ENCODE measurements around the gene ASXL3. TPM values are rescaled to one million over a fixed set of nuclear protein-coding genes. Genes with fewer than 3 reads are reported as not detected.

The ASXL3 gene
- total and polyA plus RNA-seq, 7 donors, result 0.01 to 0.41 (median 0.15) TPM; not detected in 2

DNA sequence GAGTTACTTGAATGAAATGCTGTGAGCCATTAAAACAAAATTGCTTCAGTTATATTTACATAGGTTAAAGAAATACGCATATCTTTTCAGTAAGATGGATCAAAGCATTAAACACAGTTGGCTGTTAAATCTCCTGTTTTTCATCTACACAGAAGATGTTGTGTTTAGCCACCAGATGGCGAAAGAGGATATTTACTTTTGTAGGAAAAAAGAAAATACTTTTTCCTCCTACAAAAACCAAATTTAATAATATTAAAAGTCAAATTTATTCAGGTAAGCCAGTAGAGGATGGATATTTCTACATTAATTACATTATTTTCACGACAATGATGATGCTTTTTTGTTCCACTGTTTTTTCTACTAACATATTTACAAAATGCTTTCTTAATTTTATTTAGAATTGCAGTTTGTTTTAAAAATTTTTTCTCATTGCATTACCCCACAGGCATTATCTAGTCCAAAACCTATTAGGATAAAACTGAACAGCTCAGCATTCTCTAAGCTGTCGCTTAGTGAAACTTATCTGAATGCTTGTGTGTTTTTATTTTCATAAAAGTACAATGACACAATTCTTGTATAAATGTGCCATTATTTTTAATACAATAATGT is 173.7 kb downstream of the ASXL3 start:
- H3K9me3 ChIP-seq, result no peaks in the 10 kb centered on the region
- whole genome bisulfite sequencing, 3 donors, result 35 to 38% (median 38%) methylated on average over 4 of the region's 4 CpGs
- intact Hi-C loops (cut with DNase I), result no loop called here
- no peak for ATAC-seq
- no peaks in the 10 kb centered on the region for H3K27me3 ChIP-seq (ENCODE audit: insufficient read depth in 3 of 3, low read length in 2 of 3)
- no peaks in the 10 kb centered on the region for H3K36me3 ChIP-seq (ENCODE audit: insufficient read depth in 1 of 2, low read depth in 1 of 2)
- no peak overlapping the region for H3K27ac ChIP-seq
- no peaks in the 10 kb centered on the region for H3K4me1 ChIP-seq
- TF ChIP-seq, protein P1, sequence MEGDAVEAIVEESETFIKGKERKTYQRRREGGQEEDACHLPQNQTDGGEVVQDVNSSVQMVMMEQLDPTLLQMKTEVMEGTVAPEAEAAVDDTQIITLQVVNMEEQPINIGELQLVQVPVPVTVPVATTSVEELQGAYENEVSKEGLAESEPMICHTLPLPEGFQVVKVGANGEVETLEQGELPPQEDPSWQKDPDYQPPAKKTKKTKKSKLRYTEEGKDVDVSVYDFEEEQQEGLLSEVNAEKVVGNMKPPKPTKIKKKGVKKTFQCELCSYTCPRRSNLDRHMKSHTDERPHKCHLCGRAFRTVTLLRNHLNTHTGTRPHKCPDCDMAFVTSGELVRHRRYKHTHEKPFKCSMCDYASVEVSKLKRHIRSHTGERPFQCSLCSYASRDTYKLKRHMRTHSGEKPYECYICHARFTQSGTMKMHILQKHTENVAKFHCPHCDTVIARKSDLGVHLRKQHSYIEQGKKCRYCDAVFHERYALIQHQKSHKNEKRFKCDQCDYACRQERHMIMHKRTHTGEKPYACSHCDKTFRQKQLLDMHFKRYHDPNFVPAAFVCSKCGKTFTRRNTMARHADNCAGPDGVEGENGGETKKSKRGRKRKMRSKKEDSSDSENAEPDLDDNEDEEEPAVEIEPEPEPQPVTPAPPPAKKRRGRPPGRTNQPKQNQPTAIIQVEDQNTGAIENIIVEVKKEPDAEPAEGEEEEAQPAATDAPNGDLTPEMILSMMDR (IDR thresholded peaks at IDR 0.05), result peak; percentile 35
- H3K4me3 ChIP-seq, result no peak overlapping the region
- no peak for DNase-seq

DNA sequence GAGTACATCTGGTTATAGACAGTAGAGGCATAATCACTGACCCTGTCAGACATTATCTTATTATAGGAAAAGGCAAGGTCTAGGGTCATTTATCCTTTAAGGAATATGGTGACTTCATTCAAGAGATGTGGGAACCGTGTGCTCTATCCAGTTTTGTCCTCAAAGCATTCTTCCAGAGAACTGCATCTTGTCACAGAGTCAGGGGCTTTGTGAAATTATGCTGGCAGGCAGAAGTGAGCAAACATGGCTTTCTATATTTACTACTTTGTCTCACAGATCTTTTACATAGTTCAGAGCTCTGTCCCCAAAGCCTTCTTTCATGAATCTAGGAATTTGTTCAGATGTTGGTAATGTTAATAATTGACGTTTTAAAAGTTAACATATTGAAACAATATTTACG is 177.4 kb downstream of the ASXL3 start:
- no peak overlapping the region for H3K4me3 ChIP-seq
- no peaks in the 10 kb centered on the region for H3K27me3 ChIP-seq (ENCODE audit: insufficient read depth in 3 of 3, low read length in 2 of 3)
- TF ChIP-seq, protein P1 (IDR thresholded peaks at IDR 0.05), result no peak
- 54 to 63% (median 57%) methylated on average over 3 of the region's 3 CpGs for WGBS, 3 donors
- DNase-seq (no peak), ATAC-seq (no peak)
- H3K36me3 ChIP-seq (ENCODE audit: insufficient read depth in 1 of 2, low read depth in 1 of 2), result no peaks in the 10 kb centered on the region
- no peak overlapping the region for H3K27ac ChIP-seq
- intact Hi-C loops (cut with DNase I), result no loop called here
- no peaks in the 10 kb centered on the region for H3K9me3 ChIP-seq
- H3K4me1 ChIP-seq, result no peaks in the 10 kb centered on the region

DNA sequence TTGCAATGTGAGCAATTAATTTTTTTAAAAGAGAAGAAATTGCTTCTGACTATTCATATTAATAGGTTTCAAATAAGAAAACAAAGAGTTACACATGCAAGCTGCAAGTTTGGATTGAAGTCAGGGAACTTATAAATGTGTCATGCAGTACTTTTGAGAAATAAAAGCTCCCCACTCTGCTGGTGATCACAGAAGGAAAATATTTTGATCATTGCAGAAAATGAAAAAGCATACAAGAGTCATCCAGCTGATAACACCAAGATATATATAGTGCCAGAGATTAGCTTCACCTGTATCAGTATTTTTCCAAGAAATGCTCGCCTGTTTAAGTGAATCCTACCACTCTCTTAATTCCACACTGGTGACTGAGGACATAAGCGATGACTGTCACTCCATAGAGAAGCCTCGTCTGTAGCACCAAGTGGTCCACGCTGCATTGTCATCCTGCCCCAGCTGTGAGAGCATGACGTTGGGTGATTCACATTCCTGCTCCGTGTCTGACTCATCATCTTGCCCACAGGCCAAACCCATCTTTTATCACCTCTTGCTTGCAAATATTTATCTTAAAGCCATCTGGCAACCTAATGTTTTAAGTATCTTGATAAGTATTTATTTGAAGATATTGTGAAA is 178.0 kb downstream of the ASXL3 start:
- H3K4me1 ChIP-seq, result no peaks in the 10 kb centered on the region
- TF ChIP-seq, protein P1 (IDR thresholded peaks at IDR 0.05), result no peak
- H3K27ac ChIP-seq, result no peak overlapping the region
- no peaks in the 10 kb centered on the region for H3K36me3 ChIP-seq (ENCODE audit: insufficient read depth in 1 of 2, low read depth in 1 of 2)
- H3K9me3 ChIP-seq, result no peaks in the 10 kb centered on the region
- no peaks in the 10 kb centered on the region for H3K27me3 ChIP-seq (ENCODE audit: insufficient read depth in 3 of 3, low read length in 2 of 3)
- 29 to 38% (median 29%) methylated on average over 6 of the region's 6 CpGs for WGBS, 3 donors
- intact Hi-C loops (cut with DNase I), result no loop called here
- DNase-seq, result no peak
- peak in 2 of 4 donors; percentile 65 to 79 for ATAC-seq
- no peak overlapping the region for H3K4me3 ChIP-seq

DNA sequence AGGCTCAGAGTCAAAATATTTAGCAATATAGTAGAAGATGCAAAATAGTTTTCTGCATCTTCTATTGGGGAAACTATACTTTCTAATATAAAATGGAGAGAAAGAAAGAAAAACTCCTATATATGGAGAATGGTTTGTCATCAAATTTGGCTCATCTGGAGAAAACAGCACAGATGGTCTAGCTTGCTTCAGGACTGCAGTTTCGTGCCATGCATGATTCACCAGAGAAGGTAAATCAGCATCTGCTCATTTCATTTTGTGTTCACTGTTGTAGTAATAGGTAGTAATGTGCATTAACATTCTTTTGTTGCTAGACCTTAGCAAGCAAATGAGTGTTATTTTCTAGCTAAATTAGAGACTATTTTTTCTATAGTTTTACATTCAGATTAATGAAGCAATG is 179.0 kb downstream of the ASXL3 start:
- TF ChIP-seq, protein P1 (IDR thresholded peaks at IDR 0.05), result no peak
- 50 to 66% (median 53%) methylated on average over 1 of the region's 1 CpG for WGBS, 3 donors
- no peak overlapping the region for H3K27ac ChIP-seq
- no peaks in the 10 kb centered on the region for H3K27me3 ChIP-seq (ENCODE audit: insufficient read depth in 3 of 3, low read length in 2 of 3)
- H3K4me3 ChIP-seq, result no peak overlapping the region
- ATAC-seq (no peak), DNase-seq (no peak)
- intact Hi-C loops (cut with DNase I), result no loop called here
- H3K36me3 ChIP-seq (ENCODE audit: insufficient read depth in 1 of 2, low read depth in 1 of 2), result no peaks in the 10 kb centered on the region
- H3K4me1 ChIP-seq, result no peaks in the 10 kb centered on the region
- no peaks in the 10 kb centered on the region for H3K9me3 ChIP-seq

Data from psoas muscle (tissue), 8 donors.